ENCODE results near the gene PKIB.

GRCh38 chr6:122676688-122677087 lies 66.5 kb downstream of the PKIB start:
- TF ChIP-seq MYC (IDR thresholded peaks at IDR 0.05; ENCODE audit: borderline replicate concordance, low read length) (no peak), CTCF (IDR thresholded peaks at IDR 0.05) (no peak), CHD2 (IDR thresholded peaks at IDR 0.05; ENCODE audit: low read length, partially characterized antibody) (no peak), USF2 (IDR thresholded peaks at IDR 0.05) (no peak), MAZ (IDR thresholded peaks at IDR 0.05; ENCODE audit: borderline replicate concordance, low read depth, low read length) (no peak), CEBPB (IDR thresholded peaks at IDR 0.05) (no peak), REST (IDR thresholded peaks at IDR 0.05) (no peak), JUN (IDR thresholded peaks at IDR 0.05) (no peak), RAD21 (conservative IDR thresholded peaks at IDR 0.05 in 1 of 2, IDR thresholded peaks at IDR 0.05 in 1 of 2) (no peak), KDM5A (IDR thresholded peaks at IDR 0.05) (no peak), POLR2A (IDR thresholded peaks at IDR 0.05; ENCODE audit: low read length) (no peak), POLR2AphosphoS2 (conservative IDR thresholded peaks at IDR 0.05; ENCODE audit: low read length) (no peak), CHD4 (IDR thresholded peaks at IDR 0.05; ENCODE audit: borderline replicate concordance) (no peak)

Data from A549 (cell line).